ENCODE measurements around the gene GKN2.

GKN2 gene

GRCh38 chr2:68943581-68944568 lies 8.8 kb downstream of the GKN2 start:
- H3K4me3 ChIP-seq (ENCODE audit: low read depth, low read length) = no peak overlapping the region
- peak; percentile 82 for TF ChIP-seq CTCF (conservative IDR thresholded peaks at IDR 0.05; ENCODE audit: low read depth, low read length)
- DNase-seq (ENCODE audit: low read depth) = peak; percentile 74

GRCh38 chr2:68942827-68943226 lies 9.9 kb downstream of the GKN2 start:
- no peak overlapping the region for H3K4me3 ChIP-seq (ENCODE audit: low read depth, low read length)
- TF ChIP-seq CTCF (conservative IDR thresholded peaks at IDR 0.05; ENCODE audit: low read depth, low read length) = no peak
- no peak for DNase-seq (ENCODE audit: low read depth)

- TF ChIP-seq CTCF (conservative IDR thresholded peaks at IDR 0.05; ENCODE audit: low read depth, low read length) = no peak
- no peak overlapping the region for H3K4me3 ChIP-seq (ENCODE audit: low read depth, low read length)
- DNase-seq (ENCODE audit: low read depth) = no peak
Measured at GRCh38 chr2:68940369-68940768, 12.3 kb downstream of the GKN2 start.

GRCh38 chr2:68939962-68940361 lies 12.7 kb downstream of the GKN2 start:
- H3K4me3 ChIP-seq (ENCODE audit: low read depth, low read length) = no peak overlapping the region
- no peak for DNase-seq (ENCODE audit: low read depth)
- TF ChIP-seq CTCF (conservative IDR thresholded peaks at IDR 0.05; ENCODE audit: low read depth, low read length) = no peak

- no peak for TF ChIP-seq CTCF (conservative IDR thresholded peaks at IDR 0.05; ENCODE audit: low read depth, low read length)
- DNase-seq (ENCODE audit: low read depth) = no peak
Measured at GRCh38 chr2:68938938-68939337, 13.8 kb downstream of the GKN2 start.

GRCh38 chr2:68937346-68938055 lies 15.2 kb downstream of the GKN2 start:
- TF ChIP-seq CTCF (conservative IDR thresholded peaks at IDR 0.05; ENCODE audit: low read depth, low read length) = no peak
- no peak overlapping the region for H3K4me3 ChIP-seq (ENCODE audit: low read depth, low read length)
- no peak for DNase-seq (ENCODE audit: low read depth)

More at GRCh38 chr2:68938938-68939337, 13.8 kb downstream of the GKN2 start:
- H3K4me3 ChIP-seq (ENCODE audit: low read depth, low read length) = no peak overlapping the region
